ENCODE measurements around the gene GNB2.

DNA sequence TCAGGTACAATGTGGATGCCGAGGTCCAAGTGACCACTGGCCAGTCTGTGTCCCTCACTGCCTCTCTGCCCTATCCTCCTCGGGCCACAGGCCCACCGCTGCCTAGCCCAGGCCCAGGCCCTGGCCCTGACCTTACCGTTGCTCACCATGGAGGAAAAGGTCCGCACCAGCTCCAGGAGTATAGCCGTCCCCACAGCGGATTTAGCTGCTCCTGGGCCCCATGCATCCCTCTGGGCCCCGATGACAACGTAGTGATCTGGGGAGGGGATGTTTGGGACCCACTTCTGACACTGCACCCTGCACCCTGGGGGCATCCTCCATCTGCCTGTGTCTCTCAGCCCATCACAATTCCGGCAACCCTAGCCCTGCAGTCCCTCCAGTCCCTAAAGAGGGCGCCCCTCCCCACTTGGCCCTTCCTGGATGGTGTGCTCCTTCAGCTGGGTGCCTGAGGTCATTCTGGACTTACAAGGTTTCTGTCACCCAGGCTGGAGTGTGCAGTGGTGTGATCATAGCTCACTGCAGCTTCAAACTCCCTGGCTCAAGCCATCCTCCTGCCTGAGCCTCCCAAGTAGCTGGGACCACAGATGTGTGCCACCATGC, 44.3 kb upstream of the GNB2 start:
- TF ChIP-seq, protein P1, sequence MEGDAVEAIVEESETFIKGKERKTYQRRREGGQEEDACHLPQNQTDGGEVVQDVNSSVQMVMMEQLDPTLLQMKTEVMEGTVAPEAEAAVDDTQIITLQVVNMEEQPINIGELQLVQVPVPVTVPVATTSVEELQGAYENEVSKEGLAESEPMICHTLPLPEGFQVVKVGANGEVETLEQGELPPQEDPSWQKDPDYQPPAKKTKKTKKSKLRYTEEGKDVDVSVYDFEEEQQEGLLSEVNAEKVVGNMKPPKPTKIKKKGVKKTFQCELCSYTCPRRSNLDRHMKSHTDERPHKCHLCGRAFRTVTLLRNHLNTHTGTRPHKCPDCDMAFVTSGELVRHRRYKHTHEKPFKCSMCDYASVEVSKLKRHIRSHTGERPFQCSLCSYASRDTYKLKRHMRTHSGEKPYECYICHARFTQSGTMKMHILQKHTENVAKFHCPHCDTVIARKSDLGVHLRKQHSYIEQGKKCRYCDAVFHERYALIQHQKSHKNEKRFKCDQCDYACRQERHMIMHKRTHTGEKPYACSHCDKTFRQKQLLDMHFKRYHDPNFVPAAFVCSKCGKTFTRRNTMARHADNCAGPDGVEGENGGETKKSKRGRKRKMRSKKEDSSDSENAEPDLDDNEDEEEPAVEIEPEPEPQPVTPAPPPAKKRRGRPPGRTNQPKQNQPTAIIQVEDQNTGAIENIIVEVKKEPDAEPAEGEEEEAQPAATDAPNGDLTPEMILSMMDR (IDR thresholded peaks at IDR 0.05), result no peak
- TF ChIP-seq POLR2AphosphoS5 (IDR thresholded peaks at IDR 0.05) (no peak), POLR2A (IDR thresholded peaks at IDR 0.05) (no peak)

Measured in stomach (tissue), 4 donors.